GM23248 (cell line): ENCODE results near the gene PAPPA2. TPM values are rescaled to one million over a fixed set of nuclear protein-coding genes. Genes with fewer than 3 reads are reported as not detected.
A peak's percentile ranks its signal among the peaks of the same experiment; 100 is the strongest.

Experiments
- DNase-seq: peaks from one replicate; pipeline ENCODE4 v3.0.0-alpha.2; 2015
- H2AFZ ChIP-seq: fragments of 200-600 bp; sonication (generic); 2 replicates; pipeline ENCODE4 v1.6.1; 2016; ENCODE audit warnings: antibody characterized with exemption
- H3F3A ChIP-seq: fragments of 200-600 bp; sonication (generic); 2 replicates; pipeline ENCODE4 v1.6.1; 2016; ENCODE audit warnings: mild to moderate bottlenecking, antibody characterized with exemption, mixed run types; ENCODE audit not compliant: insufficient read depth
- H3K27ac ChIP-seq: fragments of 200-600 bp; sonication (generic); 2 replicates; pipeline ENCODE4 v1.5.1; 2016; ENCODE audit warnings: mild to moderate bottlenecking
- H3K27me3 ChIP-seq: fragments of 200-600 bp; sonication (generic); replicated peaks from 2 replicates; pipeline ENCODE4 v1.6.1; 2016; ENCODE audit warnings: mild to moderate bottlenecking; ENCODE audit not compliant: insufficient read depth
- H3K36me3 ChIP-seq: fragments of 200-600 bp; sonication (generic); 2 replicates; pipeline ENCODE4 v1.6.1; 2016; ENCODE audit warnings: low read depth, mild to moderate bottlenecking
- H3K4me1 ChIP-seq: fragments of 200-600 bp; sonication (generic); 2 replicates; pipeline ENCODE4 v1.6.1; 2016; ENCODE audit warnings: mild to moderate bottlenecking; ENCODE audit not compliant: insufficient read depth
- H3K4me2 ChIP-seq: fragments of 200-600 bp; sonication (generic); one replicate; pipeline ENCODE4 v1.6.1; 2016; ENCODE audit warnings: mild to moderate bottlenecking; ENCODE audit not compliant: unreplicated experiment
- H3K4me3 ChIP-seq: fragments of 200-600 bp; sonication (generic); 2 replicates; pipeline ENCODE4 v1.5.1; 2016; ENCODE audit warnings: mild to moderate bottlenecking
- H3K79me2 ChIP-seq: fragments of 200-600 bp; sonication (generic); 2 replicates; pipeline ENCODE4 v1.6.1; 2016; ENCODE audit warnings: mild to moderate bottlenecking; ENCODE audit not compliant: insufficient read depth
- H3K9ac ChIP-seq: fragments of 200-600 bp; sonication (generic); 2 replicates; pipeline ENCODE4 v1.6.1; 2016; ENCODE audit warnings: mild to moderate bottlenecking
- H3K9me2 ChIP-seq: fragments of 200-600 bp; sonication (generic); 2 replicates; pipeline ENCODE4 v1.6.1; 2016; ENCODE audit warnings: mixed run types, mild to moderate bottlenecking, moderate library complexity; ENCODE audit not compliant: insufficient read depth
- H3K9me3 ChIP-seq: fragments of 200-600 bp; sonication (generic); one replicate; pipeline ENCODE4 v1.6.1; 2017; ENCODE audit warnings: low read depth
- H4K20me1 ChIP-seq: fragments of 200-600 bp; sonication (generic); 2 replicates; pipeline ENCODE4 v1.6.0; 2016; ENCODE audit not compliant: insufficient read depth
- EZH2 ChIP-seq: fragments of 200-600 bp; sonication (generic); IDR thresholded peaks from 2 replicates; pipeline ENCODE4 v1.6.1; 2018; ENCODE audit warnings: antibody characterized with exemption, mild to moderate bottlenecking; ENCODE audit not compliant: insufficient read depth, poor library complexity, severe bottlenecking
- EZH2phosphoT487 ChIP-seq: fragments of 200-600 bp; sonication (generic); IDR thresholded peaks from 2 replicates; pipeline ENCODE4 v1.6.1; 2018; ENCODE audit warnings: antibody characterized with exemption, moderate library complexity, mild to moderate bottlenecking, low read depth; ENCODE audit not compliant: insufficient read depth
- WGBS, 2 experiments: methylation state at CpG; one replicate each; pipeline ENCODE4 v1.1.6; 2015 to 2017; ENCODE audit warnings: low lambda C conversion rate in 2 of 2, low coverage in 1 of 2; ENCODE audit errors: missing lambda C conversion rate in 2 of 2; 5-methylcytosine and 5-hydroxymethylcytosine counted together
- in situ Hi-C: fragments of 300-500 bp; cut with MboI; formaldehyde crosslinking; loops from 2 replicates; pipeline ENCODE4 v1.15.0; 2020
- polyA plus RNA-seq: library from polyadenylated mRNA; unstranded; fragments of >200 nt; fragmentation: Nextera tagmentation; extraction: Ambion mirVana; gene quantifications from 2 replicates; pipeline ENCODE4 v1.2.1, GENCODE V29; 2016
- total RNA-seq: library from RNA; depleted of rRNA; stranded (reverse); fragments of >200 nt; shearing (Covaris generic); gene quantifications from 2 replicates; pipeline ENCODE4 v1.2.3, GENCODE V29; 2014

The PAPPA2 gene
- total and polyA plus RNA-seq, 2 experiments from 2014 or later, result 3.9 to 8.1 TPM

GRCh38 chr1:176838276-176838995, 375.5 kb downstream of the PAPPA2 start:
- no peak for DNase-seq
- 7 to 9% methylated on average over 5 of the region's 5 CpGs for WGBS, 2 experiments

GRCh38 chr1:176839216-176839615, 376.2 kb downstream of the PAPPA2 start:
- Histone ChIP-seq H3K79me2 (no peaks in the 10 kb centered on the region), H3K4me2 (no peak overlapping the region), H3K36me3 (no peaks in the 10 kb centered on the region), H3K9ac (no peak overlapping the region), H3K27me3 (no peaks in the 10 kb centered on the region), H3K4me1 (no peaks in the 10 kb centered on the region), H3K9me3 (no peaks in the 10 kb centered on the region), H4K20me1 (no peaks in the 10 kb centered on the region), H3K27ac (no peak overlapping the region), H3K4me3 (no peak overlapping the region), H2AFZ (no peak overlapping the region), H3F3A (no peaks in the 10 kb centered on the region), H3K9me2 (no peaks in the 10 kb centered on the region)
- TF ChIP-seq EZH2, result no peak
- TF ChIP-seq EZH2phosphoT487, result no peak
- no peak for DNase-seq
- WGBS, 2 experiments, result 69 to 72% methylated on average over 4 of the region's 4 CpGs
- in situ Hi-C loops, result loop anchor here (10.0 to 25.0 kb wide), 2 partner anchors 454 to 1677 kb away; no protein-coding TSS in a partner anchor

More at GRCh38 chr1:176838276-176838995, 375.5 kb downstream of the PAPPA2 start:
- no peaks in the 10 kb centered on the region for H3K27me3 ChIP-seq
- H3K4me1 ChIP-seq, result no peaks in the 10 kb centered on the region
- TF ChIP-seq EZH2phosphoT487, result no peak
- TF ChIP-seq EZH2, result no peak
- H3K4me3 ChIP-seq, result no peak overlapping the region
- no peaks in the 10 kb centered on the region for H3K36me3 ChIP-seq
- no peaks in the 10 kb centered on the region for H3F3A ChIP-seq
- H3K27ac ChIP-seq, result no peak overlapping the region
- no peaks in the 10 kb centered on the region for H4K20me1 ChIP-seq
- H3K79me2 ChIP-seq, result no peaks in the 10 kb centered on the region
- H3K4me2 ChIP-seq, result no peak overlapping the region
- in situ Hi-C loops, result loop anchor here (10.0 to 25.0 kb wide), 2 partner anchors 454 to 1676 kb away; no protein-coding TSS in a partner anchor
- no peaks in the 10 kb centered on the region for H3K9me2 ChIP-seq
- H3K9ac ChIP-seq, result no peak overlapping the region
- no peak overlapping the region for H2AFZ ChIP-seq
- H3K9me3 ChIP-seq, result no peaks in the 10 kb centered on the region

DNA sequence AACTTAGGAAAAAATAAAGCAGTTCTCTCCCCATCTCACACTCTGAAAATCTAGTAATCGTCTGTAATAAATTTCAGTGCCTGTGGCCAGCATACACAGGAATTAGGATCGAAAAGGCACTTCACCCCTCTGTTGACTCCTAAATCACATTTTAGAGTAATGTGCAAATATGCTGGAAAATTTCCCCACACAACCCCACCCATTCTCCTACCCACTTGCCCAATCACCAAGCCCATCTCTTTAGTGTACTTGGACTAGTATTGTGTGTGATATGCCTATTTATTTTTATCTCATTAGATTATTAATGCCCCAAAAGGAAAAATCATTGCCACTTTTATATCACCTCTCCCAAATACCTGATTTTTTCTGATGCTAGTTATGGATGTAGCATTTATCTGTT, 378.3 kb downstream of the PAPPA2 start:
- H2AFZ ChIP-seq, result no peak overlapping the region
- DNase-seq, result no peak
- no peak overlapping the region for H3K4me2 ChIP-seq
- no peaks in the 10 kb centered on the region for H3K9me3 ChIP-seq
- no peak overlapping the region for H3K4me3 ChIP-seq
- no peaks in the 10 kb centered on the region for H3F3A ChIP-seq
- H3K79me2 ChIP-seq, result no peaks in the 10 kb centered on the region
- H3K4me1 ChIP-seq, result no peaks in the 10 kb centered on the region
- no peak overlapping the region for H3K27ac ChIP-seq
- no peaks in the 10 kb centered on the region for H3K9me2 ChIP-seq
- 0 to 10% methylated on average over 2 of the region's 2 CpGs for WGBS, 2 experiments
- TF ChIP-seq EZH2phosphoT487 (no peak), EZH2 (no peak)
- H4K20me1 ChIP-seq, result no peaks in the 10 kb centered on the region
- H3K27me3 ChIP-seq, result no peaks in the 10 kb centered on the region
- H3K36me3 ChIP-seq, result no peaks in the 10 kb centered on the region
- in situ Hi-C loops, result loop anchor here (10.0 to 25.0 kb wide), 2 partner anchors 286 to 1679 kb away; no protein-coding TSS in a partner anchor
- H3K9ac ChIP-seq, result no peak overlapping the region

GRCh38 chr1:176843352-176844297, 380.6 kb downstream of the PAPPA2 start:
- no peak overlapping the region for H3K9ac ChIP-seq
- no peaks in the 10 kb centered on the region for H3F3A ChIP-seq
- no peak overlapping the region for H3K27ac ChIP-seq
- no peaks in the 10 kb centered on the region for H3K9me3 ChIP-seq
- WGBS, 2 experiments, result 0 to 3% methylated on average over 4 of the region's 4 CpGs
- H3K4me2 ChIP-seq, result no peak overlapping the region
- no peaks in the 10 kb centered on the region for H3K9me2 ChIP-seq
- peak; percentile 78 for DNase-seq
- no peaks in the 10 kb centered on the region for H4K20me1 ChIP-seq
- H3K79me2 ChIP-seq, result no peaks in the 10 kb centered on the region
- H3K27me3 ChIP-seq, result no peaks in the 10 kb centered on the region
- H3K36me3 ChIP-seq, result no peaks in the 10 kb centered on the region
- no peaks in the 10 kb centered on the region for H3K4me1 ChIP-seq
- H2AFZ ChIP-seq, result no peak overlapping the region
- TF ChIP-seq EZH2phosphoT487, result no peak
- no peak for TF ChIP-seq EZH2
- in situ Hi-C loops, result loop anchor here (10.0 to 25.0 kb wide), 2 partner anchors 289 to 1681 kb away; no protein-coding TSS in a partner anchor
- no peak overlapping the region for H3K4me3 ChIP-seq
